Activated CD4-positive, CD25-positive, alpha-beta regulatory T cell treated with anti-CD3 and anti-CD28 coated beads, Interleukin-2, amount 50 U/mL, for 72 hours (primary cell): Measurements from ENCODE around the gene ARL6IP4.

Experiments
- DNase-seq: peaks from one replicate; pipeline ENCODE4 v3.0.0; 2021

Gene ARL6IP4

DNA sequence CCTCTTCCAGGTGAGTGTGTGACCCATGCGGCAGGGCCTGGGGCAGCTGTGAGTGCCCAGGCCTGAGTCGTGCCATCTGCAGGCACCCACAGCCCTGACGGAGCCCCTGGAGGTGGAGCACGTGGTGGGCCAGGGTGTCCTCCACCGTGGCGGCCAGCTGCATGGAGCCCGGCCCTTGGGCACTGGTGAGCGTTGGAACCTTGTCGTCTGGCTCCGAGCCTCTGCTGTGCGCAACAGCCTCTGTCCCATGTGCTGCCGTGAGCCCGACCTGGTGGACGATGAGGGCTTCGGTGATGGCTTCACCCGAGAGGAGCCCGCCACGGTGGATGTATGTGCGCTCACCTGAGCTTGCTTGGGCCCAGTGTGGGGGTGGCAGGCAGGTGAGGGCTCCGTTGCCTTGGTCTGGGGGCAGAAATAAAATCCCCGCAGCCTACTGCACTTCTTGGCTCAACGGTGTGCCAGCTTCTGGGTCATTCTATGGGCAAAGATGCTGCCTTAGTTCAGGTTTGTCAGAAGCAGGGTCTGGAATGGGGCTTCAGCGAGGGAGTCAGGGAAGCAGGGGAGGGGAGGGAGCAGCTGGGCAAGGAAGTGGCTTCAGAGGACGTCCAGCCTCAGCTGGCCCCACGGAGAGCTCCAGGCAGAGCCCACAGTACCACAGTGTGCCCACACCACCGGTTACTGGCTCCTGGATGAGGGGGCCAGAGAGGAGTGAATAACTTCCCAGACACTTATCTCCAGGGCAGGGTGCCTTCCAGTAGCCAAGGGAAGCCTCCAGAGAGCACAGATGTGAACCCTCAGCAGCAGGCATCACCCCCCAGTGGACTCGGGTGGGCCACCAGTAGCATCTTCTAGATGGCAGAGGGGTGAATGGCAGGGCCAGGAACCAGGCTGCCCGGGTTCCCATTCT lies 1.2 kb upstream of the ARL6IP4 start:
- peak; percentile 28 for DNase-seq

DNA sequence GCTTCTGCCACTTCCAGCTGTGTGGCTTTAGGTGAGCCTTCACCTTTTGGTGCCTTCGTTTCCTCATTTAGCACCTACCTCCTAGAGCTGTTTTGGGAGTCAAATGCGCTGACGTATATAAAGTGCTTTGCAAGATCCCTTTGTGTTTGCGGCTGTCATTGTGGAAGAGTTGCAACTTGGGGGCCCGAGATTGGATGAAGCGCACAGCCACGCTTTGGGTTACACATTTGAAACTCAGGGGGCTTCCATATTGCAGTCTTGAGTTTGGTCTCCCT lies 636 bp upstream of the ARL6IP4 start:
- DNase-seq, result no peak

DNA sequence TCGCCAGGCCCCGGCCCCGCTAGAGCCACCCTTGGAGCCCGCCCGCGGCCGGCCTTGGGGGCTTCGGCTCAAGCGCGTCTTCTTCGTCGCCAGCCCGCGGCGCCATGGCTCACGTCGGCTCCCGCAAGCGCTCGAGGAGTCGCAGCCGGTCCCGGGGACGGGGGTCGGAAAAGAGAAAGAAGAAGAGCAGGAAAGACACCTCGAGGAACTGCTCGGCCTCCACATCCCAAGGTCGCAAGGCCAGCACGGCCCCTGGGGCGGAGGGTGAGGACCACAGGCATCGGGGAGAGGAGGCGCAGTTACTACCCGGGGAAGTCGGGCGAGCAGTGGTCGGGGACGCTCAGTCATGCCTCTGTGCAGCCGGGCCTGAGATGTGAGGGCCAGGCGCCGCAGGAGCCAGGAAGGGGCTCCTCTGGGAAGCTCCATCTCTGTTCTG lies 573 bp downstream of the ARL6IP4 start:
- DNase-seq, result no peak

DNA sequence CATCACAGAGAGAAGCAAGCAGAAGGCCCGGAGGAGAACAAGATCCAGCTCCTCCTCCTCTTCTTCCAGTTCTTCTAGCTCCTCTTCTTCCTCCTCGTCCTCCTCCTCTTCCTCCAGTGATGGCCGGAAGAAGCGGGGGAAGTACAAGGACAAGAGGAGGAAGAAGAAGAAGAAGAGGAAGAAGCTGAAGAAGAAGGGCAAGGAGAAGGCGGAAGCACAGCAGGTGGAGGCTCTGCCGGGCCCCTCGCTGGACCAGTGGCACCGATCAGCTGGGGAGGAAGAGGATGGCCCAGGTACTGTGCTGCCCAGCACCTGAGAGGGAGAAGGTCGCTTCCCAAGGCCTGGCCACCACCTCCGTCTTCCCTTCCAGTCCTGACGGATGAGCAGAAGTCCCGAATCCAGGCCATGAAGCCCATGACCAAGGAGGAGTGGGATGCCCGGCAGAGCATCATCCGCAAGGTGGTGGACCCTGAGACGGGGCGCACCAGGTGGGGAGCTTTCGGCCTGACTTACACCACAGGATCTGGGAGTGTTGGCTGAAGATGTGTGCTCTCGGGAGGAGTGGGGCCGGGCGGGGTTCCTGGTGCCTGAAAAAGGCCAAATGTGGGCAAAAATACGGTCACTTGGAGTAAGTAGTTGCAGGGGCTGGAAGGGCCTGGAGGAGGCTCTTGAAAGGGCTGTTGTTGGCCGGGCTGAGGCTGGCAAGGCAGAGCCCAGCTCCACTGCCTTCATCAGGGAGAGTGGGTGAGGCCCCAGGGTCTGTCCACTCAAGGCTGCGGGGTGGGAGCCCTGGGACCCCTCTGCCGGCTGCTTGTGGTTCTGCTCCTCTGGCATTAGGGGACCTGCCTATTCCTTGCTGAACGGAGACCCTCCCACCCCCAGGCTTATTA lies 1.4 kb downstream of the ARL6IP4 start:
- no peak for DNase-seq

DNA sequence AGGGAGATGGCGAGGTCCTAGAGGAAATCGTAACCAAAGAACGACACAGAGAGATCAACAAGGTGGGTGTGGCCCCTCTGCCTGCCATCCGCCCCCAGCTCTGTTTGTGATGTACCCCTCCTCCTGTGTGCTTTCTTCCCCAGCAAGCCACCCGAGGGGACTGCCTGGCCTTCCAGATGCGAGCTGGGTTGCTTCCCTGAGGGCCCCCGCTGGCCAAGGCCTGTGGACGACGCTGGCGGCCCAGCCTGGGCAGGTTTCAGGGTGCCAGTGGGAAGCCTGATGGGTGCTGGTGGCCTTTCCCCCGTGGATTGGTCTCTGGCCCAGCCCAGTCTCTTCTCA lies 2.0 kb downstream of the ARL6IP4 start:
- no peak for DNase-seq

DNA sequence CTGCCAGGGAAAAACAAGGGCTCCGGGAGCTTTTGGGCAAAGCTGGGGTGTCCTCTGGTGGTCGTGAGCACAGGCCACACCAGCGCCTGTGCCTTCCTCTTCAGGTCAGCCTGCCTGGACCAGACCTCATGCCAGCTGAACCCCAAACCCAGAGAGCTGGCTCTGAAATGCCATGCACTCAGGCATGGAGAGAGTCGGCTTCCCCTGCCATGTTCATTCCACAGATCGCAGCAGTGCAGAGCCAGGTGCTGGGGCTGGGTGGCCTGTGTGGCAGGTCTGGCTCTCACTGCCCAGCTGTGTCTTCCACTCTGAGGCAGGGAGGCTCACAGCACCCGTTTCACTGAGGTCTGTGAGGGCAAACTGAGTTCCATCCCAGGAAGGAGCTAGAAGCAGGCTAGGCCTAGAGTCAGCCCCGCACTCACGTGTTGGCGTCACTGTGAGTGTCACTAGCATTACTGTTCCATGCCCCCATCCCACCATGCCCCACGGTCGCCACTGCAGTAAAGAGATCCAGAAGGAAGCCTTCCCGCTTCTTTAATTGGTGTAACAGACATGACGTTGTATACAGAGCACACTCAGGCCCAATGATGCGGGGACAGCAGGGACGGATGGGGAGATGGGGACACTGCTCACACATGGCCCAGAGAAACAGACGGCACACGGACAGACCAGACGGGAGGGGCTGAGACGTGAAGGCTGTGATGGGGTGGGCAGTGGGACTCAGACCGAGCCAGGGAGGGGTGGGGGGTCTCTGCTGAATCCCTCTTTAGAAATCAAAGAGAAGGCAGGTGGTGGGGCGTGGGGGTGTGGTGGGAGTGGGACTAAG lies 2.7 kb downstream of the ARL6IP4 start:
- no peak for DNase-seq

DNA sequence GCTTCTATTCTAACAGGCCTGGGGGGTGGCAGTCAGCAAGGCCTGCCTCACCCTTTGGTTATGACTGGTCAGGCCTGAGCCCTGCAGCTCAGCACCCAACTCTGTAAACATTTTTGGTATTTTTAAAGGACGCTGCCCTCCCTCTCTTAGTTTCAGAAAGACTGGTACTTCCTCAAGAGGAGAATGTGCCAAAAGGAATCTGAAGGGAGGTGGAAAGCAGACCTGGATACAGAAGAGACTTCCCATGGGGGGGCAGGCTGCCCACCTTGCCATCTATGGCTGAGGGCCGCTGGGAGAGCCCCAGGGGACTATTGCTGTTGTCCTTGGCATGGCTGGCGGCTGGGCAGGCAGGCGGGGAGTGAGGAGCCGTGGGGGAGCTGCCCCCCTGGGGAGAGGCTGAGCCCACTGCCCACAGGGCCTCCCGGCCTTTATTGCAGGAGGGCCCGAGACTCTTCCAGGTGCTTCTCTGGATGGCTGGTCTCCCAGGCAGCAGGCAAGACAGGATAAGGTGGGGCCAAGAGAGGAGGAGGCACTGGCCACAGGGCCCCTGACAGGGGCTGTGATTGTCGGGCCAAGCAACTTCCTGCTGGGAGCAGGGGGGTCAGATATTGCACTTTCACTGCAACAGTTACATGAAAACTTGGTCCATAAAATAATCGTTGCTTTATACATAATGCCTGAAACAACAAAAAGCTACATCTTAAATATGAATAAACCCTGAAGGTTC lies 3.5 kb downstream of the ARL6IP4 start:
- DNase-seq, result no peak

DNA sequence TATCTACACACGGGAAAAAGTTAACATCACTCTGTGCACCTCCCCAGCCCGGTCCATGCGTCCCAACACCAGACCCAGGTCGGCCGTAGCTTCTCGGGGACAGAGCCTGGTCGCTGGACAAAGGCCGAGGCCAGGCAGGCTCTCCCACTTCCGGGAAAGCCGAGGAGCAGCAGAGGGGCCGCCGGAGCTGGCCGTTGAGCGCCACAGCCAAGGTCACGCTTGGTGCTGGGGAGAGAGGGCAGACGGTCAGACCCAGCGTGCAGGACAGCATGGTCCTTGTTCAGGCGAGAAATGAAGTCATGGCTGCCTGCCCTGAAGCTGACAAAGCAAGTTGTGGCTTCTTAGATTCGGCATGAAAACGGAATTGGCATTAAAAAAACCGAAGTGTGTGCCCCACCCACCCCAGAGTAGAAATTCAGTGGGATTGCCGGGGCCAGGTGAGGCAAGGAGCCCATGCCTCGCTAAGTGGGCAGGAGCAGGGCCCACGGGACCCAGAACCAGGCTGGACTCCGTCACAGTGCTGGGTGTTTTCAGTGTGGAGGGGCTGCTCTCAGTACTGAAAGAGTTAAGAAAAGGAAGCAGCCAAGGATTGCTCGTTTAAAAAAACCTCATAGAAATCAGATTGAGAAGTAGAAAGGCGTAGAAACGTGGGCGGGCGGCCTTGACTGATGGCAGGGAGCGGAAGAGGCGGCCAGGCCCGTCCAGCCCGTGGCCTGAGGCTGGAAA lies 4.3 kb downstream of the ARL6IP4 start:
- no peak for DNase-seq

DNA sequence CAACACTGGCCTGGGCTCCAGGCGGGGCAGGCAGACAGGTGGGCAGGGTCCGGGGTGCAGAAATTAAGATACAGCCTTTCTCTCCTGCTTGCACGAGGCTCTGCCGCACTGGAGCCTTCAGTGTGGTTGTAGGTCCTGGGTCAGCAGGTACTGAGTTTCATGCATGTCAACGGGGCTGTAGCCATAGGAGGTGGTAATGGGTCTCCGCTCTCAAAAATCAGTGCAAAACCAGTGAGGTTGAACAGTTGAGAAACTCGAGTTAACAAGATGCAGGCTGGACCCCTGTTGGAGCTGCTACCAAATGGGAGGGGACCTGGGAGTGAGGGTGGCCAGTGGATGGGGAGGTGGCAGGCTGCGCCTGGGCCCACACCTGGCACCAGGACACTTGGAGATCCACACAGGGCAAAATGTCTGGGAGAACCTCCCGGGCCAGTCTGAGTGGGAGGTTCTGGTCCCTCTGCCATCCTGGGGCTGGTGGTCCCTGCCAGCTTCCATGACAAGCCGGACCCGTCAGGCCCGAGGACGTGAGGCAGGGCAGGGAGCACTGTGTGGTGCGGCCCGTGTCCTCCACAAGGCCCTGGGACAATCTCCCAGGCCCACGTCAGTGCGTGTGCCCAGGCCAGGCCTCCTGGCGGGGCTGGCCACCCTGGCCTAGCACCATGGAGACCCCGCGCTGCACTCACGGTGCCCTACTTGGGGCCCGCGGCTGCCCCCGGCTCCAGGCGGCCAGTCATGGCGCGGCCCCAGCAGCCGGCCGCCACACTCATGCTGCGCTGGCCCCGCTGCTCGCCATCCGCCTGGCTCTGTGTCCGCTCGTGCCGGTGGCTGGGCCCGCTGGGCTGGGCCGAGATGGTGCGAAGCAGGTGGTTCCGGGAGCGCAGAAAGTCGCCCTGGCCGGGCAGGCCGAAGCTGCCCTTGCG lies 5.1 kb downstream of the ARL6IP4 start:
- no peak for DNase-seq

DNA sequence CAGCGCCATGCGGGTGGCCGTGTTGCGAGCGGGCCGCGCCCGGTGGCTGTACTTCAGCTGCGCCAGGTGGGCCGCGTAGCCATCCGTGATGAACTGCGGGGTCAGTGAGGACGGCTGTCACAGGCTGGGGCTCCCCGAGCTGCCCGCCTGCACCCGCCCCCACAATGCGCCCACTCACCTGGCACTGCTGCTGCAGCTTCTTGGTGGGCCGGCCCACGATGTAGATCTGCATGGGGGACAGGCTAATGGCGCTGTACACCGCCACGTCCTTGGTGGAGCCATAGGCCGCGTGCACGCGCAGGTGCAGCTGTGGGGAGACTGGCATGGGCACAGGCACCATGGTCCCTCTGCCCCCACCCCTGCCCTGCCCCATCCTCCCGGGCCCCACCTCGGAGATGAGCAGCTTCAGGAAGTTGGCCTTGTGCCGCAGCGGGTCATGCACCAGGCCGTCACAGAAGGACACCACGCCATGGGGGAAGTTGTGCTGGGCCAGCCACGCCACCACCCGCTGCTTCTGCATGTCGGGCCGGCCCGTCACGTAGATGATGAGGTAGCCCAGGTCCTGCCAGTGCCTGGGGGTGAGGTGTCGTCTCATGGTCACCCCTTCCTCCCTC lies 5.9 kb downstream of the ARL6IP4 start:
- no peak for DNase-seq

DNA sequence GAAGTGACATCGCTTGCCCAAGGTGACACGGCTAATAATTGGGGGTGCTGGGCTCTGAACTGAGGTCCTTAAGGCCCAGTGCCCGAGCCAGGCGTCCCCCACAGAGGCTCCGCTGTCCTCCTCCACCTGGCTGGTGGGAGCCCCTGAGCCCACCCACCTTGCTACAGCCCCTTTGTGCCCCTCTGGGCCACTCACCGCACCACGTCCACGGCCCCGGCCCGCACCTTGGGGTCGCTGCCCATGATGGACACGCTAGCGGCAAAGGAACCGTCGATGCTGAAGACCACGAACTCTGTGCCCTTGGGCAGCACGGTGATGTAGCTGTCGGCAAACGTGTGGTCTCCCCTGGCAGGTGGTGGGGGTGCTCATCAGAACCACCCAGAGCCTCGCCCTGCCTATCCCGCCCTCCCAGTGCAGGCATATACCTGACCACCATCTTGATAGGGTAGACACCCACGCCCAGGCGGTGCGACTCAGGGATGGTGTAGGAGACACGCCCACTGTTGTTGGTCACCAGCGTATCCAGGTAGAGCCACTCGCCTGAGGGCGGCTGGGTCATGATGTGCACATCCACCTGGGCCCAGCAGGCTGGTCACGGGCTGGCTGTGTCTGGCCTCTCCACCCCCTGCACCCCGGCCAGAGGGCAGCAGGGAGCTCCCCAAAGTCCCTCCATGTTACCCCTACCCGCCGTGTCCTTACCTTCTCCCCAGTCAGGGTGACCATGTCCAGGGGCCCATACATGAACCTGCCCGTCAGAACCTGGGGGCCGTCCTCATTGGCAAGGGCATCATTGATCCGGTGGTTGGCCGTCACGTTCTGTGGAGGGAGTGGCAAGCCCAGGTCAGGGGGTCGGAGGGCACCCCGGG lies 6.8 kb downstream of the ARL6IP4 start:
- DNase-seq, result no peak

DNA sequence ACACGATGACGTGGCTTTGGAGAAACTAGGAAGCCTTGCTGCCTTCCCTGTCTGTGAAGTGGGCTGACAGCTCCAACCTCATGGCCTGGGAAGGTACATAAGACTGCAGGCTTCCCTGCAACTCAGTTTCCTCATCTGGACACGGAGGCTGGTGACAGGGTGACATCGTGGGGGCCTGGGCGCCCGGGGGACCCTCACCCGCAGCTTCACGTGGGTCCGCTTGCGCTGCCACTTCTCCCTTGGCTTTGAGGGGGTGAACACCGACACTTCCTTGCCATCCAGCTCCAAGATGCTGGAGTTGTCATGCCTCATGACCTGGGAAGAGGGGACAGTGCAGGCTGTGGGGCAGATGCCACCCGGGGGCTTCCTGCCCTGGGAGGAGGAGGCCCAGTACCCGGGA lies 7.6 kb downstream of the ARL6IP4 start:
- DNase-seq, result no peak

DNA sequence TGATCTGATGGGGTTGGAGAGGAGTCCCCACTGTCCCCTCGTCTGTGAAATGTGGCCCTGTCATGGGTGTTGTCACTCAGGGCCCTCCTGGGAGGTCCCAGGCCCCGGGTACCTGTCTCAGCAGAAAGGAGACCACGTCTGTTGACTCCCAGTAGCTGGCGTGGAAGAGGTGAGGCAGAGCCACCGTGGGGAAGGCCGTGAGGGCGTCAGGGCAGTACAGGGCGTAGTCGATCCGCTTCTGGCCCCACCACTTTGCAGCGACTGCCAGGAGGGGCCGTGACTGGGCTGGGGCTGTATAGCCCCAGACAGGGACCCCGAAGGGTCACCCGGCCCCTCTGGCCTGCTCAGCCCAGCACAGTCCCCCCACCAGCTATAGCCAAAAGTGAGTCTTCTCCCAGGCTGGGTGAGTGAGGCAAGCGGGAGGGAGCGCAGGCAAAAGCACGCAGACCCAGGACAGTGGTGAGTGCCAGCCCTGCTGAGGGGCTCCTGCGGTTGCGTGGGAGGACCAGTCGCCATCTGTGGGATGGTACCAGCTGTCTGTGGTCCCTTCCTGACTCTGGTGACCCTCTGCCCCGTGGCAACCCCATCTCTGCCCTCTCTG lies 8.2 kb downstream of the ARL6IP4 start:
- DNase-seq, result no peak

DNA sequence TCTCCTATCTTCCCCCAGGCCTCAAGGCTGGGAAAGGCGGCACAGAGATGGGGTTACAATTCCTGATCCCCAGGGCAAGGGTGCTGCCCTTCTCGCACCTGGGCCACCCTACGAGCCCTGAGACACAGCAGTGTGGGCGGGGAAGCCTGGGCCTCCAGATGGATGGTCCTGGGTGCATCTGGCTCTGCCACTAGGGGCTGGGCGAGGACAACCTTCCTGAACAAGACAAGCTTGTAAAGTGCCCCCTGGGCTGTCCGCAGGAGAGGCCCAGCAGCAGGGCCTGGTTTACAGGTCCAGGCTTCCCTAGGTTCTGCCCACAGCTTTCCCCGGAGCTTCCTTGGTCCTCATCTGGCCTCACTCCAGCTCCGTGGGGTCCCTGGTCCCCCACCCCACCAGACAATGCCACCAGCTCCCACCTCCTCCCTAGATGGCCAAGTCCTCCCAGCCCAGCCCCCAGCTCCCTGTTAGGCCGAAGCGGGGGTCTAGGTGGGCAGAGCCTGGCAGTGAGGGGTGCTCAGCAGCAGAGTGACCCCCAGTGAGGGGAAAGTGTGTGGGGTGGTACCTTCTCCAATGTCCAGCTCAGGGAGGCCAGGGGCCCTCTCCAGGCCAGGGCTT lies 8.9 kb downstream of the ARL6IP4 start:
- no peak for DNase-seq

DNA sequence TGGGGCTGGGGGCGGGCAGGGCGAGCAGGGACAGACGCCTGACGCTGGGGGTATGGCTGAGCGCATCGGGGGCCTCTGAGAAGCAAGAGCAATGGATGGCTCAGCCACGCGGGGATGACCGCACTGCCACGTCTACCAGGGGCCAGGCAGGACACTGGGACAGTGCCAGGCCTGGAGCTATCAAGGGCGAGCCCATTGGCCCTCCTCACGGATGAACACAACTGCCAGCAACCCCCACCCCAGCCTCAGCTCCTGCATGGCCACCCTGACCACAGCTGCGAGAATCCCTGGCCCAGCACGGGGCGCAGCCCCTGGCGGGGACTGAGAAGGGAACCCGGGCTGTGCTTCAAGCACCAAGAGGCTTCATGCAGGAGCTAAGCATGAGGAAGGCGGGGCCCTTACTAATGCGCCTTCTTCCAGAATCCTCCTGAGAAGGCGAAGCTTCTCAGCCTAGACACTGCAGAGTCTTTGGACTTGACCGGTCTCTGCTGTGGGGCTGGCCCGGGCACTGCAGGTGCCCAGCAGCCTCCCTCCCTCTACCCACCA lies 9.5 kb downstream of the ARL6IP4 start:
- DNase-seq, result no peak

DNA sequence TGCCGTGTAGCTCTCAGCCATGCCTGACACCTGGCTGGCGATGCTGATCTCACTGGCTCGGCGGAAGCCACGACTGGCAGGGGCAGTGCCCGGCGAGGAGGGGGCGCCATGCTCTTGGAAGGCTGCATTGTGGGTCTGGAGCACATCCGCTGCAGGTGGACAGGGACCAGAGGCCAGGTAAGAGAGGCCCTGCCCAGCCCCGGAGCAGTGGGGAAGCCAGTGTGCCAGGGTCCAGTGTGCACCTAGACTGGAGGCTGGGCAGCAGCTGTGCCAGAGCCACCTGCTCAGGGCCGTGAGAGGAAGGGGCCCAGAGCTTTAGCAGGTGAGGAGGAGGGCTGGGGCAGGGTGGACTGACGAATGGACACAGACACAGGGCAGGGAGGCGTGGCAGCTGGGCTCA lies 10.1 kb downstream of the ARL6IP4 start:
- no peak for DNase-seq

DNA sequence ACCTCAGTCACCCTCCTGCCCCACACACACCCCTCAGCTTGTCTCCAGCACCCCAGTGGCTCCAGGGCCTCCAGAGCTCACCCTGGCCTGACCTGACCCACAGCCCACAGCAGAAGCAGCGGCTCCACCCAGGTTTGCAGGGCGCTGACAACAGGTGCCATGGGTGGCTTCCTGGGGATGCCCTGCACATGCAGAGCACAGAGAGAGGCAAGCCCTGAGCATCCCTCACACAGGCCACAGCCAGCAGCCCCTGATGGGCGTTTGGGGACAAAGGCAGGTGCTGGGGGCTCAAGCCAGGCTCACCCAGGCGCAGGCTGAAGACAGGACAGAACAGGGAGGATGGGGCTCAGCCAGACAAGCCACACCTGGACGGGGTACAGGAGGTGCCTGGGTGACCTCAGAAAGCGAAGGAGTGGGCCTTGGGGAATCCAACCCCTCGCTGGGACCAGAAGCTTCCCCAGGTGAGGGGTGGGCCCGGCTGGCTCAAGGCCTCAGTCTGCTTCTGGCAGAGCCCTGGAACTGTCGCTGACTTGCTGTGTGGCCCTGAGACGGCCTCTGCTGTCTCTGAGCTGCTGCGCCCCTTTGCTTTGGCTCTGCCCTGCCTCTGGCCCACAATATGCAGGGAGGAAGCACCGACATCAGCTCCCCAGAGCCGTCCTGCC lies 10.6 kb downstream of the ARL6IP4 start:
- no peak for DNase-seq
